Osteoblast (primary cell): Measurements from ENCODE around the gene NMT1. TPM values are rescaled to one million over a fixed set of nuclear protein-coding genes. Genes with fewer than 3 reads are reported as not detected.

Experiments used
- DNase-seq: peaks from one replicate; pipeline ENCODE4 v3.0.0; 2011; ENCODE audit warnings: low spot score, mixed read lengths; ENCODE audit not compliant: insufficient read length; ENCODE audit errors: missing footprints
- H2AFZ ChIP-seq: 2 replicates; pipeline ENCODE4 v1.6.0; 2011; ENCODE audit warnings: mild to moderate bottlenecking, low read length
- H3K27ac ChIP-seq: 2 replicates; pipeline ENCODE4 v1.5.1; 2011; ENCODE audit warnings: mild to moderate bottlenecking, low read depth, low read length, moderate library complexity
- H3K27me3 ChIP-seq: 2 replicates; pipeline ENCODE4 v1.6.0; 2012; ENCODE audit warnings: mild to moderate bottlenecking, control low read depth, inconsistent platforms, low read length, moderate library complexity; ENCODE audit not compliant: insufficient read depth
- H3K36me3 ChIP-seq: 2 replicates; pipeline ENCODE4 v1.5.1; 2011; ENCODE audit warnings: mild to moderate bottlenecking, low read length, control low read depth, moderate library complexity; ENCODE audit not compliant: insufficient read depth
- H3K4me1 ChIP-seq: 2 replicates; pipeline ENCODE4 v1.5.1; 2011; ENCODE audit warnings: mild to moderate bottlenecking, low read length, control low read depth, moderate library complexity; ENCODE audit not compliant: insufficient read depth
- H3K4me2 ChIP-seq: 2 replicates; pipeline ENCODE4 v1.6.0; 2011; ENCODE audit warnings: mild to moderate bottlenecking, low read length; ENCODE audit not compliant: insufficient read depth
- H3K4me3 ChIP-seq: fragments of 200-600 bp; sonication (generic); 3 replicates; pipeline ENCODE4 v1.5.1; 2012; ENCODE audit warnings: mild to moderate bottlenecking, low read length, inconsistent platforms; ENCODE audit not compliant: insufficient read depth
- H3K79me2 ChIP-seq: 2 replicates; pipeline ENCODE4 v1.6.0; 2012; ENCODE audit warnings: mild to moderate bottlenecking, low read length, control low read depth, inconsistent platforms; ENCODE audit not compliant: insufficient read depth
- H3K9me3 ChIP-seq: 2 replicates; pipeline ENCODE4 v1.5.1; 2011; ENCODE audit warnings: low read depth, low read length, control low read depth
- H4K20me1 ChIP-seq: 2 replicates; pipeline ENCODE4 v1.6.0; 2012; ENCODE audit warnings: mild to moderate bottlenecking, low read length, control low read depth; ENCODE audit not compliant: insufficient read depth
- total RNA-seq: library from RNA; depleted of rRNA; stranded (reverse); fragments of >200 nt; gene quantifications from 2 replicates; pipeline ENCODE4 v1.2.3, GENCODE V29; 2012
- TF ChIP-seq, protein P1 (sequence below): IDR thresholded peaks from 2 replicates; pipeline ENCODE4 v1.5.1; 2011; ENCODE audit warnings: mild to moderate bottlenecking, low read depth, low read length, moderate library complexity; ENCODE audit errors: extremely low read depth

Gene NMT1
- total RNA-seq, 1 donor = 51.8 TPM

DNA sequence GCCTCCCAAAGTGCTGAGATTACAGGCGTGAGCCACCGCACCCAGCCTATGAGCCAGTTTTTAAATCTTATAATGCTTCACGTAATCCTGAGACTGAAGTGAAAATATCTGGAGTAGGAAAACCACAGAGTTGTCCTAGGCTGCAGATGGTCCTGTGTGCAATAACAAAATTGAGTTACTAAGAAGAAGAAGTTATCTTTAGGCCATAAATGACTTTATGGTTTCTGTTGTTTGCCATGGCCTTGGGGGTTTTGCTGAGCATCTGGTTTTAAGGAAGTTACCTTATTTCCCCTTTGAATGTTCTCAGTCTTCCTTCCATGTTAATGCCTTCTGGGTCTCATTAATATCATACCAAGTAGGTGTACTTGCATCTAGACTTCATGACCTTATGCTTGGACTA, 16.5 kb downstream of the NMT1 start:
- H3K79me2 ChIP-seq = peaks cover 87% of the 10 kb centered on the region
- no peak overlapping the region for H3K27ac ChIP-seq
- DNase-seq = no peak

DNA sequence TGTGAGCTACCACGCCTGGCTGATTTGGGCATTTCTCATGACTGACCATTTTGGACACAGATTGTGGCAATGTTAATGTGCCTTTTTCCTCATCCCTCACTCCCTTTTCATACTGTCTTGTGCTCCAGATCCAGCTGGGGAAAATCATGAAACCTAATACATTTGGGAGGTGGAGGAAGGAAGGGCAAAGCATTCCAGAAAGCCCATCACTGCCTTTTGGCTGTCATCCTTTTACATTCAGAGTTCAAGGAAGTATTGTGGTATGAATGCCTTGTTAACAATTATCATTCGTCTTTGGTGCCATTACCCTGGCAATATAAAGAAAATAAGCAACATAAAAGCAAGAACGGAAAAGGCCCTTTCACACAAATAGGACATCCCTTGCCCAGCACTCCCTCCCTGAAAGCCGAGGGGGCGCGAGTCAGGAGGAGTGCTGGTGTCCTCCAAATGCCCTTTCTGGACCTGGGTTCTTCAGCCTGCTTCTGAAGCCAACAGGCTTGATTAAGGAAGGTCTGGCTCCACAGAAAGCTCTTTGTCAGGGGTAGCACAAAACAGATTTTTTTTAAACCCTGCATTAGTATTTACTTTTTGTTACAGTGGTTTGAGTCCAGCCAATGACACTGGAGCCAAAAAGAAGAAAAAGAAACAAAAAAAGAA, 20.1 kb downstream of the NMT1 start:
- no peak overlapping the region for H2AFZ ChIP-seq
- peaks cover 62% of the 10 kb centered on the region for H3K79me2 ChIP-seq
- H3K36me3 ChIP-seq = peaks cover 58% of the 10 kb centered on the region

More for the DNA sequence above, 16.5 kb downstream of the NMT1 start:
- Histone ChIP-seq H3K4me2 (no peak overlapping the region), H3K4me1 (peaks cover 14% of the 10 kb centered on the region), H3K36me3 (peaks cover 44% of the 10 kb centered on the region), H3K9me3 (no peaks in the 10 kb centered on the region), H3K4me3 (no peak overlapping the region), H4K20me1 (peaks cover 41% of the 10 kb centered on the region), H3K27me3 (no peaks in the 10 kb centered on the region), H2AFZ (no peak overlapping the region)
- TF ChIP-seq, protein P1, sequence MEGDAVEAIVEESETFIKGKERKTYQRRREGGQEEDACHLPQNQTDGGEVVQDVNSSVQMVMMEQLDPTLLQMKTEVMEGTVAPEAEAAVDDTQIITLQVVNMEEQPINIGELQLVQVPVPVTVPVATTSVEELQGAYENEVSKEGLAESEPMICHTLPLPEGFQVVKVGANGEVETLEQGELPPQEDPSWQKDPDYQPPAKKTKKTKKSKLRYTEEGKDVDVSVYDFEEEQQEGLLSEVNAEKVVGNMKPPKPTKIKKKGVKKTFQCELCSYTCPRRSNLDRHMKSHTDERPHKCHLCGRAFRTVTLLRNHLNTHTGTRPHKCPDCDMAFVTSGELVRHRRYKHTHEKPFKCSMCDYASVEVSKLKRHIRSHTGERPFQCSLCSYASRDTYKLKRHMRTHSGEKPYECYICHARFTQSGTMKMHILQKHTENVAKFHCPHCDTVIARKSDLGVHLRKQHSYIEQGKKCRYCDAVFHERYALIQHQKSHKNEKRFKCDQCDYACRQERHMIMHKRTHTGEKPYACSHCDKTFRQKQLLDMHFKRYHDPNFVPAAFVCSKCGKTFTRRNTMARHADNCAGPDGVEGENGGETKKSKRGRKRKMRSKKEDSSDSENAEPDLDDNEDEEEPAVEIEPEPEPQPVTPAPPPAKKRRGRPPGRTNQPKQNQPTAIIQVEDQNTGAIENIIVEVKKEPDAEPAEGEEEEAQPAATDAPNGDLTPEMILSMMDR = no peak

DNA sequence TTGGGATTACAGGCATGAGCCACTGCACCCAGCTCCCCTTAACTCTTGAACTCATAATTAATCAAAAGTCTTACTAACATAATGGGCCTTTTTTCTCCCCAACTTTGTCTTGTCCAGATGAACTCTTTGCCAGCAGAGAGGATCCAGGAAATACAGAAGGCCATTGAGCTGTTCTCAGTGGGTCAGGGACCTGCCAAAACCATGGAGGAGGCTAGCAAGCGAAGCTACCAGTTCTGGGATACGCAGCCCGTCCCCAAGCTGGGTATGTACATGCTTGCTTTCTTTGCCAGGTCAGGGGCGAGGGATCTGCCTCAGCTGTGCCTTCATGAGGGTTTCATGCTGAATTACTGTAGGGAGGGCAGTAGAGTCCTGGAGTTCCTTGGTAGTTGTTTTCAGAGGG, 25.3 kb downstream of the NMT1 start:
- peaks cover 82% of the 10 kb centered on the region for H3K36me3 ChIP-seq
- H3K79me2 ChIP-seq = peaks cover 33% of the 10 kb centered on the region
- H3K4me3 ChIP-seq = no peak overlapping the region
- H3K4me1 ChIP-seq = peaks cover 25% of the 10 kb centered on the region
- H4K20me1 ChIP-seq = no peaks in the 10 kb centered on the region
- H3K9me3 ChIP-seq = no peaks in the 10 kb centered on the region
- H3K27ac ChIP-seq = no peak overlapping the region
- TF ChIP-seq, protein P1 = no peak
- H2AFZ ChIP-seq = no peak overlapping the region
- DNase-seq = no peak
- no peaks in the 10 kb centered on the region for H3K27me3 ChIP-seq
- H3K4me2 ChIP-seq = no peak overlapping the region

More for the DNA sequence above, 20.1 kb downstream of the NMT1 start:
- Histone ChIP-seq H3K4me3 (no peak overlapping the region), H3K27me3 (no peaks in the 10 kb centered on the region), H3K27ac (no peak overlapping the region), H3K9me3 (no peaks in the 10 kb centered on the region), H3K4me2 (no peak overlapping the region), H3K4me1 (peaks cover 4% of the 10 kb centered on the region), H4K20me1 (peaks cover 20% of the 10 kb centered on the region)
- DNase-seq = no peak
- TF ChIP-seq, protein P1 = no peak

DNA sequence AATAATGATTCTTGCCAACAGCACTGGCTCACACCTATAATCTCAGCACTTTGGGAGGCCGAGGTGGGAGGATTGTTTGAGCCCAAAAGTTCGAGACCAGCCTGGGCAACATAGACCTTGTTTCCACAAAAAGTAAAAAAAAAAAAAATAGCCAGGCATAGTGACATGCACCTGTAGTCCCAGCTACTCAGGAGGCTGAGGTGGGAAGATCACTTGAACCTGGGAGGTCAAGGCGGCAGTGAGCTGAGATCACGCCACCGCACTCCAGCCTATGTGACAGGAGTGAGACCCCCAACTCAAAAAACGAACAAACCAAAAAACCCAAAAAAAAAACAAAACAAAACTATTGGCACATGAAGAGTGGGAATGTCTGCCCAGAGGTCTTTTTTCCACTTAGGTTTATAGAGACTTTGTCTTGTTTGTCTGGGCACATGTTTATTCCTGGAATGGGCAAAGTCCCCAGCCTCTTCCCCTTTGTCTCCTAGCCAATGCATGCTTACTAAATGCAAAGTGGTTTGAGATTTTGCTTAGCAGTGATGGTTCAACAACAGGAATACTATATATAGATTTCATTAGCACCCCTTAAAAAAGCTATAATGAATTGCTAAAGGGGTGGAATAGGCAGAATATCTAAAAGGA, 25.9 kb downstream of the NMT1 start:
- Histone ChIP-seq H2AFZ (no peak overlapping the region), H3K79me2 (peaks cover 28% of the 10 kb centered on the region), H4K20me1 (no peaks in the 10 kb centered on the region), H3K9me3 (no peaks in the 10 kb centered on the region), H3K4me1 (peaks cover 28% of the 10 kb centered on the region), H3K27me3 (no peaks in the 10 kb centered on the region), H3K4me3 (no peak overlapping the region), H3K36me3 (peaks cover 82% of the 10 kb centered on the region), H3K4me2 (peak overlapping the region; percentile 30), H3K27ac (peak overlapping the region; percentile 18)
- TF ChIP-seq, protein P1 = no peak
- DNase-seq = peak; percentile 81
